ENCODE measurements around the gene PML.
"Not testable (repeated sequence)": the region's sequence is repeated elsewhere in the genome, so short reads cannot be mapped to it uniquely, and the experiment has no call there.

GRCh38 chr15:74064822-74065221, 70.3 kb downstream of the PML start:
- TF ChIP-seq CTCF, EZH2phosphoT487 (IDR thresholded peaks at IDR 0.05): not testable (repeated sequence)

Data from neural progenitor cell (in vitro differentiated cells).